GM19467 (cell line): Measurements from ENCODE around the gene SLC10A3.

Experiments
- ATAC-seq: cut with Tn5 transposase; IDR thresholded peaks from one replicate; pipeline ENCODE4 v1.9.1; 2021; ENCODE audit warnings: mild to moderate bottlenecking, moderate library complexity; ENCODE audit not compliant: unreplicated experiment

The SLC10A3 gene

DNA sequence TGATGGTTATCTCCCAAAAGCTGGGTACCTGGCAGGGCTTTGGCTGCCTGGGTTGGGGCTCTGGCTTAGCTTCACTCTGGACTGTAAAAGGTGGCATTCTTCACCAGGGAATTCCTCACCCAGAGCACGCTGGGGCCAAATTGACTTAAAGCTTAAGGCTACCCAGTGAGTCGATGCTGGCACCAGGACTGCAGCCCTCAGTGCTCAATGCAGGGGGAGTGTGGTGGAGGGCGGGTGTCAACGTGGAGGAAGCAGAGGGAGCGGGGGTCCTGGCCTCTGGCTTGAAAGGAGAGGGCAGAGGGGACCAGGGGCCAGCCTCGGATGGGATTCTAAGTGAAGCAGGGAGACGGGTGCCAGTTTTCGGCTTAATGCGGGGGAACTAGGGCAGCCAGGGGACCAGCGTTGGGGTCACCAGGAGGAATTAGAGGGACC, 46.9 kb downstream of the SLC10A3 start:
- ATAC-seq: no peak

DNA sequence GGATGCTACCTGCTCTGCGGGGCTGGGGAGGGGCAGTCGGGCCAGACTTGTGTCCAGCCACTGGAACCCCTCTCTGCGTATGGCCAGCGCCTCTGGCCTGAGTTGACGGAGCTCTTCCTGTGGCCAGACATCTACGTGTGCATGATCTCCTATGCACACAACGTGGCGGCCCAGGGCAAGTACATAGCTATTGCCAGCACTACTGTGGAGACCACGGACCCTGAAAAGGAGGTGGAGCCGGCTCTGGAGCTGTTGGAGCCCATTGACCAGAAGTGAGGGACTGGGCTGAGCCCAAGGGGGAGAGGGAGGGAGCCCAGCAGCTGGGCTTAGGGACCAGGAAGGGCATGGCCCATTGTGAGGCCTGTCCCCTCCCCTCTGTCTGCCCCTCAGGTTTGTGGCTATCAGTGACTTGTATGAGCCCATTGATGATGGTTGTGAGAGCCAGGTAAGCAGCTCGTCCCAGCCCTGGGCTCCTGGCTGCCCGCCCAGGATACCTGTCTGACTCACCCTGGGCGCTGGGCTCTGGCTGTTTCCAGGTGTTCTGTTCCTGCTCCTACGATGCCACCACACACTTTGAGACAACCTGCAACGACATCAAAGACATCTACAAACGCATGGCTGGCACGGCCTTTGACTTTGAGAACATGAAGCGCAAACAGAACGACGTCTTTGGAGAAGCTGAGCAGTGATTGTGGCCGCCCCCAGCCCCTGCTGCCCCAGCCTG, 48.3 kb downstream of the SLC10A3 start:
- ATAC-seq: no peak

DNA sequence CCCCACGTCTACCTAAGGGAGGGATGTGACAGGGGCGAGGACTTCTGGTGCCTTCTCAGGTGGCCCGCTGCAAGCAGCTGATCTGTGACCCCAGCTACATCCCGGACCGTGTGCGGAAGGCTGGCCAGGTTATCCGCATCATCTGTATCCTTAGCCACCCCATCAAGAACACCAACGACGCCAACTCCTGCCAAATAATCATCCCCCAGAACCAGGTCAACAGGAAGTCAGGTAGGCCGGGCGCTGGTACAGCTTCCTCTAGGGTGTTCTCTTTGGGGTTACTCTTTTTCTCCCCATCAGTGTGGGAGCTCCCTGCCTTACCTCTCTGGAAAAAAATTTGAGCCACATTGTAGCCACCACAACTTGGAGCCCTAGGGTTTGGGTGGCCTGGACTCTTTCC, 48.9 kb downstream of the SLC10A3 start:
- ATAC-seq: no peak

DNA sequence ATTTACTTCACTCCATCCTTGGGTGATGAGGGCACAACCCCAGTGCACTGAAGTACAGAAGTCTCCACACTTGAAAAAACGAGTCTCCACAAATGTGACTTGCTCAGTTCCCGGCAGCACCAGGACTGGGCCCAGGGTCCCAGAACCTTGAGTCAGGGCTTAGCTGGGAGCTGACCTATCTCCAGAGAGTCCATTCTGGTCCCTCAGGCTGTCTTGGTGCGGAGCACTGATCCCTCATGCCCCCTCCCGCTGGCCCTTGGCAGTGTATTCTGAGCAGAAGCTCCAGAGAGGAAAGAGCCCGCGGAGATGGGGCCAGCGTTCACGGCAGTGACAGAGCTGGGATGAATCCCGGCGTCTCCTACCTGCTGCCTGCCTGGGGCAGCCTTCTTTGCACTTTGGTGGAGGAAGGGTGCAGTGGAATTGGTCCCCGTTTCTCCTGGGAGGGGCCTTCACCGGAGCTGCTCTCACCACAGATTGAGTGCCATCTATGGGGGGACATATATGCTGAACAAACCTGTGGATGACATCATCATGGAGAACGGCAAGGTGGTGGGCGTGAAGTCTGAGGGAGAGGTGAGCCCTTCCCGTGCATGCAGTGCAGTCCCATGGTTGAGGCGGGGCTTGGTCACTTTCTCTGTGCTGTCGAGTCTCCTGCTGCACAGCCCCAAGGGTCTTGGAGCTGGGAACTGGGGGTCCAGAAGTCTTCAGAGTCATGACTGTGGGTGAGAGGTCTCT, 49.6 kb downstream of the SLC10A3 start:
- no peak for ATAC-seq

DNA sequence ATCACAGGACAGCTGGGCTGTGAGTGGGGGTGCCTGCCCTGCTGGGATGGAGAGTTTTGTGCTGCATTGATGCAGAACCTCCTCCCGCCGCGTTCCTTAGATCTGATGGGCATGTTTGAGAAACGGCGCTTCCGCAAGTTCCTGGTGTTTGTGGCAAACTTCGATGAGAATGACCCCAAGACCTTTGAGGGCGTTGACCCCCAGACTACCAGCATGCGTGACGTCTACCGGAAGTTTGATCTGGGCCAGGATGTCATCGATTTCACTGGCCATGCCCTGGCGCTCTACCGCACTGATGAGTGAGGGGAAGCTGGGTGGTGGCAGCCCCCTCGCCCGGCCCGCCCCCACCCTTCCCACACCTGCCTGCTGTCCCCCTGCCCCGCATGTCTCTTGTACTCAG, 50.6 kb downstream of the SLC10A3 start:
- no peak for ATAC-seq

DNA sequence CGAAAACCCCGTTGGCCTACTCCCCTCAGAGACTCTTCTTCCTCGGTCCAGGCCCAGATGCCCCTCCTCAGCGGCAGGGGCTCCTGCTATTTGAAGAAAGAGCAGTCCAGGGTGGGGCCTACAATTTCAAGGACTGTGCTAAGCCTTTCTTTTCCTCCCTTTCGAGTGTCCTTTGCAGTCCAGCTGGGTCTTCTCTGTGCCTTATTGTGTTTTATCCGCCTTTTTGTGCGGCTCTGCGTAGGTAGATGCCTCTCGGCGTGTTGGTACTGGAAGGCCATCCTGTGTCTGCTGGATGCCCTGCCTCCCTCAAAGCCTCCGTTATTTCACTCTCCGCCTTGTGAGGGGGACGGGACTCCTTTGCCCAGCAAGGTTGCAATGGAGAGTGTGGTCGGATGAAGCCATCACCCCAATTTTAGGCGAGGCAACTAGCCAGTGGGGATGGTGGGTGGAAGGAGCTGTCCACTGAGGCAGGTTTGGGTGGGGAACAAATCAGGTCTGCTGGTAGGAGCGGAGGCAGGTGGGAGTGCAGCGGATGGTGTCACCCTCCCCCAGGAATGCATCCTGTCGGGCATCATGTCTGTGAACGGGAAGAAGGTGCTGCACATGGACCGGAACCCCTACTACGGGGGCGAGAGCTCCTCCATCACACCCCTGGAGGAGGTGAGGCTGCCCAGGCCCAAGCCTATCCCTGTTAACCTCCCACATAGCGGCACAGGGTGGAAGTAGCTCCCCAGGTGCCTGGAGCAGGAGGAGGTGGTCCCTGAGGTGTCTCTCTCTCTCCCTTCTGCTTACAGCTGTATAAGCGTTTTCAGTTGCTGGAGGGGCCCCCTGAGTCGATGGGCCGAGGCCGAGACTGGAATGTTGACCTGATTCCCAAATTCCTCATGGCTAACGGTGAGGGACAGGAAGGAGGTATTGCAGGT, 52.2 kb downstream of the SLC10A3 start:
- ATAC-seq: no peak
